OCI-LY7 (cell line): ENCODE data around the gene RBL1. TPM values are rescaled to one million over a fixed set of nuclear protein-coding genes. Genes with fewer than 3 reads are reported as not detected.
A peak's percentile ranks its signal among the peaks of the same experiment; 100 is the strongest.

Source experiments
- BruUV-seq: library from RNA; stranded (reverse); fragments of 400-500 nt; replicated peaks from 2 replicates; lab custom pipeline; 2021; lab: Mats Ljungman, UMichigan
- CTCF ChIA-PET: fragments of 300-600 bp; sonication (Branson Sonifier 250); formaldehyde crosslinking; loops from one replicate; lab custom pipeline; 2022; ENCODE audit warnings: antibody characterized with exemption; ENCODE audit not compliant: unreplicated experiment; lab: Charles Lee
- POLR2A ChIA-PET: fragments of 300-600 bp; sonication (Branson Sonifier 250); formaldehyde crosslinking; loops from one replicate; lab custom pipeline; 2022; ENCODE audit warnings: antibody characterized with exemption; lab: Charles Lee
- DNase-seq: peaks from one replicate; pipeline ENCODE4 v3.0.0-alpha.2; 2015; ENCODE audit warnings: low spot score
- H2AFZ ChIP-seq: fragments of 200-600 bp; sonication (generic), shearing (Covaris generic); 2 replicates; pipeline ENCODE4 v1.6.1; 2014; ENCODE audit warnings: mild to moderate bottlenecking, antibody characterized with exemption, low read length, moderate library complexity
- H3K27ac ChIP-seq: fragments of 200-600 bp; sonication (generic); 2 replicates; pipeline ENCODE4 v1.5.1; 2014; ENCODE audit warnings: mixed run types, low read depth, mild to moderate bottlenecking, moderate library complexity, low read length, inconsistent platforms; ENCODE audit not compliant: poor library complexity, severe bottlenecking
- H3K36me3 ChIP-seq: fragments of 200-600 bp; sonication (generic); 2 replicates; pipeline ENCODE4 v1.6.1; 2014; ENCODE audit warnings: mild to moderate bottlenecking, antibody characterized with exemption, low read length, moderate library complexity, mixed read lengths; ENCODE audit not compliant: insufficient read depth
- H3K4me1 ChIP-seq: fragments of 200-600 bp; sonication (generic); 2 replicates; pipeline ENCODE4 v1.5.1; 2014; ENCODE audit warnings: mild to moderate bottlenecking, low read length; ENCODE audit not compliant: insufficient read depth, poor library complexity, severe bottlenecking
- H3K4me2 ChIP-seq: fragments of 200-600 bp; sonication (generic); 2 replicates; pipeline ENCODE4 v1.6.1; 2014; ENCODE audit warnings: mild to moderate bottlenecking, low read length
- H3K4me3 ChIP-seq: fragments of 200-600 bp; sonication (generic); 2 replicates; pipeline ENCODE4 v1.5.1; 2014; ENCODE audit warnings: mild to moderate bottlenecking, low read depth, low read length; ENCODE audit not compliant: poor library complexity, severe bottlenecking
- H3K79me2 ChIP-seq: fragments of 200-600 bp; sonication (generic); 2 replicates; pipeline ENCODE4 v1.6.1; 2016; ENCODE audit warnings: low read depth, mild to moderate bottlenecking, low read length, moderate library complexity, mixed read lengths; ENCODE audit not compliant: insufficient read depth
- H3K9me2 ChIP-seq: fragments of 200-600 bp; sonication (generic); 2 replicates; pipeline ENCODE4 v1.6.1; 2016; ENCODE audit warnings: mild to moderate bottlenecking, low read length, mixed read lengths; ENCODE audit not compliant: insufficient read depth
- H3K9me3 ChIP-seq: fragments of 200-600 bp; sonication (generic); 2 replicates; pipeline ENCODE4 v1.6.1; 2014; ENCODE audit warnings: mild to moderate bottlenecking, mixed run types, low read length, mixed read lengths
- H4K20me1 ChIP-seq: fragments of 200-600 bp; sonication (generic); 2 replicates; pipeline ENCODE4 v1.6.1; 2014; ENCODE audit warnings: mild to moderate bottlenecking, antibody characterized with exemption, low read length, moderate library complexity, mixed read lengths; ENCODE audit not compliant: insufficient read depth
- CTCF ChIP-seq: fragments of 200-600 bp; sonication (generic); conservative IDR thresholded peaks from 2 replicates; pipeline ENCODE4 v1.5.1; 2014; ENCODE audit warnings: mild to moderate bottlenecking, antibody characterized with exemption, low read length, moderate library complexity, mixed read lengths
- EZH2phosphoT487 ChIP-seq: fragments of 200-600 bp; sonication (generic); IDR thresholded peaks from 2 replicates; pipeline ENCODE4 v1.6.1; 2018; ENCODE audit warnings: low read depth, borderline replicate concordance, mild to moderate bottlenecking, mixed run types, antibody characterized with exemption, low read length, moderate library complexity, mixed read lengths
- intact Hi-C: fragments of 100-400 bp; cut with micrococcal nuclease; formaldehyde crosslinking; loops from one replicate; pipeline ENCODE4 v1.10.0; 2022; ENCODE audit not compliant: unreplicated experiment
- total RNA-seq, 2 experiments: library from RNA; depleted of rRNA in 1 of 2; stranded (reverse); fragments of >200 nt in 1 of 2; shearing (Covaris generic) in 1 of 2; gene quantifications; 2 replicates each; pipeline ENCODE4 v1.2.3, GENCODE V29; 2014 to 2022

The RBL1 gene
- total RNA-seq, 2 experiments from 2014 or later, result 41.5 to 63.0 TPM

- Histone ChIP-seq H4K20me1 (no peaks in the 10 kb centered on the region), H3K9me2 (no peaks in the 10 kb centered on the region), H3K4me2 (no peak overlapping the region), H3K79me2 (no peaks in the 10 kb centered on the region), H3K4me1 (no peaks in the 10 kb centered on the region), H2AFZ (peak overlapping the region; percentile 4; the same call in 1 of the 2 replicates), H3K9me3 (no peaks in the 10 kb centered on the region), H3K4me3 (no peak overlapping the region), H3K27ac (no peak overlapping the region), H3K36me3 (no peaks in the 10 kb centered on the region)
- intact Hi-C loops, result no loop called here
- DNase-seq, result no peak
- POLR2A ChIA-PET, result interaction anchor here (0.9 kb wide), 1 partner anchor 15 kb away, joined by 3 read pairs; no protein-coding TSS in a partner anchor
- TF ChIP-seq CTCF, result no peak
- no peak for TF ChIP-seq EZH2phosphoT487
- no TSS peak for BruUV-seq
- CTCF ChIA-PET, result no interaction called here
These were observed 27.6 kb upstream of the RBL1 start for GRCh38 chr20:37123441-37123840.

- Histone ChIP-seq H3K9me3 (no peaks in the 10 kb centered on the region), H3K4me2 (no peak overlapping the region), H3K9me2 (no peaks in the 10 kb centered on the region), H3K79me2 (no peaks in the 10 kb centered on the region), H2AFZ (no peak overlapping the region), H3K36me3 (no peaks in the 10 kb centered on the region), H3K4me3 (no peak overlapping the region), H3K27ac (no peak overlapping the region), H4K20me1 (no peaks in the 10 kb centered on the region), H3K4me1 (no peaks in the 10 kb centered on the region)
- intact Hi-C loops, result no loop called here
- BruUV-seq, result no TSS peak
- ChIA-PET CTCF (no interaction called here), POLR2A (interaction anchor here (0.6 kb wide), 1 partner anchor 16 kb away, joined by 4 read pairs; no protein-coding TSS in a partner anchor)
- DNase-seq, result no peak
- TF ChIP-seq CTCF, result no peak
- no peak for TF ChIP-seq EZH2phosphoT487
These were observed 24.7 kb upstream of the RBL1 start for GRCh38 chr20:37120497-37120896.

- Histone ChIP-seq H4K20me1 (no peaks in the 10 kb centered on the region), H3K79me2 (no peaks in the 10 kb centered on the region), H3K4me1 (no peaks in the 10 kb centered on the region), H3K9me3 (no peaks in the 10 kb centered on the region), H2AFZ (no peak overlapping the region), H3K36me3 (no peaks in the 10 kb centered on the region), H3K9me2 (no peaks in the 10 kb centered on the region), H3K4me3 (no peak overlapping the region), H3K27ac (no peak overlapping the region), H3K4me2 (no peak overlapping the region)
- POLR2A ChIA-PET, result interaction anchor here (0.6 kb wide), 1 partner anchor 144 kb away, joined by 3 read pairs; no protein-coding TSS in a partner anchor
- CTCF ChIA-PET, result no interaction called here
- intact Hi-C loops, result no loop called here
- no peak for TF ChIP-seq EZH2phosphoT487
- no peak for TF ChIP-seq CTCF
- DNase-seq, result no peak
- BruUV-seq, result no TSS peak
These were observed 23.7 kb upstream of the RBL1 start for GRCh38 chr20:37119356-37120036.
